GM15510 (cell line): ENCODE data around the gene BICD1.

Experiments used
- POLR2A ChIP-seq: IDR thresholded peaks from 3 replicates; pipeline ENCODE4 v1.6.1; 2011; ENCODE audit warnings: borderline replicate concordance; ENCODE audit not compliant: insufficient read length; ENCODE audit errors: extremely low read depth

BICD1 gene

GRCh38 chr12:32117316-32117715 lies 10.7 kb downstream of the BICD1 start:
- TF ChIP-seq POLR2A = no peak

- no peak for TF ChIP-seq POLR2A
Observed at GRCh38 chr12:32118806-32119205, 12.2 kb downstream of the BICD1 start.

GRCh38 chr12:32120419-32120818 lies 13.8 kb downstream of the BICD1 start:
- TF ChIP-seq POLR2A = no peak

- no peak for TF ChIP-seq POLR2A
Observed at GRCh38 chr12:32124637-32125036, 18.0 kb downstream of the BICD1 start.

- TF ChIP-seq POLR2A = no peak
Observed at GRCh38 chr12:32125455-32126084, 18.9 kb downstream of the BICD1 start.

GRCh38 chr12:32126720-32127119 lies 20.1 kb downstream of the BICD1 start:
- no peak for TF ChIP-seq POLR2A

GRCh38 chr12:32131666-32132065 lies 25.0 kb downstream of the BICD1 start:
- no peak for TF ChIP-seq POLR2A

- TF ChIP-seq POLR2A = no peak
Observed at GRCh38 chr12:32134101-32134888, 27.6 kb downstream of the BICD1 start.

GRCh38 chr12:32135967-32136366 lies 29.3 kb downstream of the BICD1 start:
- no peak for TF ChIP-seq POLR2A

GRCh38 chr12:32136404-32136803 lies 29.8 kb downstream of the BICD1 start:
- no peak for TF ChIP-seq POLR2A

GRCh38 chr12:32139064-32139421 lies 32.4 kb downstream of the BICD1 start:
- TF ChIP-seq POLR2A = no peak

GRCh38 chr12:32140877-32141276 lies 34.2 kb downstream of the BICD1 start:
- no peak for TF ChIP-seq POLR2A

GRCh38 chr12:32145096-32145495 lies 38.4 kb downstream of the BICD1 start:
- TF ChIP-seq POLR2A = no peak

GRCh38 chr12:32146074-32146873 lies 39.6 kb downstream of the BICD1 start:
- no peak for TF ChIP-seq POLR2A

- TF ChIP-seq POLR2A = no peak
Observed at GRCh38 chr12:32148372-32148771, 41.7 kb downstream of the BICD1 start.
